ENCODE results near the gene NFKBIB. TPM values are rescaled to one million over a fixed set of nuclear protein-coding genes. Genes with fewer than 3 reads are reported as not detected.
"Not testable (repeated sequence)": the region's sequence is repeated elsewhere in the genome, so short reads cannot be mapped to it uniquely, and the experiment has no call there.

NFKBIB gene
- polyA plus RNA-seq, 2 of the 4 experiments (the other 2 are of a cell fraction): 35.0 to 61.7 TPM

DNA sequence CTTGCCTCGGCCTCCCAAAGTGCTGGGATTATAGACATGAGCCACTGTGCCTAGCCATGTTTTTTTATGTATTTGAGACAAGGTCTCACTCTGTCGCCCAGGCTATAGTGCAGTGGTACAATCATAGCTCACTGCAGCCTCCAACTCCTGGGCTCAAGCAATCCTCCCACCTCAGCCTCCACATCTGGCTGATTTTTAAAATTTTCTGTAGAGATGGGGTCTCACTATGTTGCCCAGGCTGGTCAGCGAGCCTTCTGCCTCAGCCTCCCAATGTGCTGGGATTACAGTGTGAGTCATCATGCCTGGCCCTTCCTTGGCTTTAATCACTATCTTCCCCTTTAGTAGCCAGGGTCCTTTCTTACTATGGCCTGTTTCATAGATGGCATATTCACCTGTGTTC lies 15.1 kb upstream of the NFKBIB start:
- CTCF ChIA-PET: interaction anchor here (0.6 to 31.8 kb wide), 5 partner anchors 12 to 340 kb away, joined by 3 to 652 read pairs (median 6); partner anchors contain the start of gene RINL
- H3K27ac ChIP-seq; FAIRE-seq; H3K4me1 ChIP-seq; H3K9me3 ChIP-seq; POLR2A ChIA-PET; ATAC-seq; H3K4me3 ChIP-seq; H3K4me2 ChIP-seq; DNase-seq (ENCODE audit: low read depth in 1 of 2, low spot score in 1 of 2); TF ChIP-seq FOSL2 (IDR thresholded peaks at IDR 0.05): not testable (repeated sequence)
- WGBS (ENCODE audit: missing lambda C conversion rate): 88% methylated on average over 3 of the region's 3 CpGs
- peak; percentile 24; the same call in 1 of the 2 replicates for TF ChIP-seq FOSL2 (CRISPR knock-in tag; IDR thresholded peaks at IDR 0.05)

DNA sequence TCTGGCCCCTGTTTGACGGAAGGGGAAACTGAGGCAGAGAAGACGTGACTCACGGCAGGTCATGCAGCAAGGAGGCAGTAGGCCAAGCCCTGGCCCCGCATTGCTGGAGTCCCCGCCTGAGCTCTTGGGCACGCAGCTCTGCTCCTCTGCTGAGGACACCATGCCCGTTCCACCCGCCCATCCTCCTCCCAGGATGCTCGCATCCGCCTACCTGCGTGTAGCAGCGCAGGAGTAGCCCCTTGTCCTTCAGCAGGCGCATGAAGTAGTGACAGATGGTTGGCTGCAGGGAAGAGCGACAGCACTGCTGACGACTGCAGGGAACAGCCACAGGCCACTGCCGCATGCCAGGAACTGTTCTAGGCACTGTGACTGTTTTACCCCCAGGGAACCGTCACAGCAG lies 10.9 kb upstream of the NFKBIB start:
- no peak overlapping the region for H3K4me2 ChIP-seq
- ATAC-seq (no peak), FAIRE-seq (no peak), DNase-seq (ENCODE audit: low read depth in 1 of 2, low spot score in 1 of 2) (no peak)
- WGBS (ENCODE audit: missing lambda C conversion rate): 93% methylated on average over 17 of the region's 17 CpGs
- no peaks in the 10 kb centered on the region for H3K4me1 ChIP-seq
- H3K4me3 ChIP-seq: no peak overlapping the region
- TF ChIP-seq, protein P1, sequence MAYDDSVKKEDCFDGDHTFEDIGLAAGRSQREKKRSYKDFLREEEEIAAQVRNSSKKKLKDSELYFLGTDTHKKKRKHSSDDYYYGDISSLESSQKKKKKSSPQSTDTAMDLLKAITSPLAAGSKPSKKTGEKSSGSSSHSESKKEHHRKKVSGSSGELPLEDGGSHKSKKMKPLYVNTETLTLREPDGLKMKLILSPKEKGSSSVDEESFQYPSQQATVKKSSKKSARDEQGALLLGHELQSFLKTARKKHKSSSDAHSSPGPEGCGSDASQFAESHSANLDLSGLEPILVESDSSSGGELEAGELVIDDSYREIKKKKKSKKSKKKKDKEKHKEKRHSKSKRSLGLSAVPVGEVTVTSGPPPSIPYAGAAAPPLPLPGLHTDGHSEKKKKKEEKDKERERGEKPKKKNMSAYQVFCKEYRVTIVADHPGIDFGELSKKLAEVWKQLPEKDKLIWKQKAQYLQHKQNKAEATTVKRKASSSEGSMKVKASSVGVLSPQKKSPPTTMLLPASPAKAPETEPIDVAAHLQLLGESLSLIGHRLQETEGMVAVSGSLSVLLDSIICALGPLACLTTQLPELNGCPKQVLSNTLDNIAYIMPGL (CRISPR knock-in tag; IDR thresholded peaks at IDR 0.05; ENCODE audit: borderline replicate concordance): no peak
- TF ChIP-seq, protein P2, sequence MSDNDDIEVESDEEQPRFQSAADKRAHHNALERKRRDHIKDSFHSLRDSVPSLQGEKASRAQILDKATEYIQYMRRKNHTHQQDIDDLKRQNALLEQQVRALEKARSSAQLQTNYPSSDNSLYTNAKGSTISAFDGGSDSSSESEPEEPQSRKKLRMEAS (IDR thresholded peaks at IDR 0.05): no peak
- no peak for TF ChIP-seq KDM5A (IDR thresholded peaks at IDR 0.05)
- TF ChIP-seq JUNB (IDR thresholded peaks at IDR 0.05): no peak
- no peak for TF ChIP-seq NPAS2 (CRISPR knock-in tag; IDR thresholded peaks at IDR 0.05; ENCODE audit: borderline replicate concordance)
- CTCF ChIA-PET: interaction anchor here (0.6 to 31.8 kb wide), 11 partner anchors 11 to 486 kb away, joined by 3 to 652 read pairs (median 9); partner anchors contain the start of genes FAM98C, MRPS12, NFKBIB and RINL
- no peaks in the 10 kb centered on the region for H3K9me3 ChIP-seq
- POLR2A ChIA-PET: no interaction called here
- H3K27ac ChIP-seq: no peak overlapping the region

DNA sequence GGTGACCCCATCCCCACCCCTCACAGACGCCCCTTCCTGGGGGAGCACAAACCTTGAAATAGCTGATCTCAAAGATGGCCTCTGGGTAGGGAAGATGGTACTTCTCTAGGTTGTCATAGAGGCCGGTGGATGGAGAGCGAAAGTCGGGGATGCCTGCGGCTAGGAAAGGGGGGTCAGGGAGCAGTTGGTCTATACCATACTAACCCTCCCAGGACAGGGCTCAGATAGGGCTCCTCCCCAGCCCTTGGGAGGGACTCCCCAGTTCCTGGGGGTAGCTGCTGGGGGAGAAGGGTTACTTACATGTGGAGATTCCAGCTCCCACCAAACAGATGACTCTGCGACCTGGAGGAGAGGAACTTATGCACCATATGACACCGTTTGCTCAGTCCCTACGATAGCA lies 10.0 kb upstream of the NFKBIB start:
- TF ChIP-seq EP300 (IDR thresholded peaks at IDR 0.05): no peak
- TF ChIP-seq ZFP36 (IDR thresholded peaks at IDR 0.05; ENCODE audit: borderline replicate concordance, partially characterized antibody): no peak
- ATAC-seq (no peak), FAIRE-seq (no peak), DNase-seq (ENCODE audit: low read depth in 1 of 2, low spot score in 1 of 2) (no peak)
- POLR2A ChIA-PET: no interaction called here
- no peak overlapping the region for H3K27ac ChIP-seq
- no peaks in the 10 kb centered on the region for H3K9me3 ChIP-seq
- no peaks in the 10 kb centered on the region for H3K4me1 ChIP-seq
- CTCF ChIA-PET: interaction anchor here (0.5 to 31.8 kb wide), 9 partner anchors 22 to 487 kb away, joined by 3 to 652 read pairs (median 5); partner anchors contain the start of genes FAM98C and RINL
- WGBS (ENCODE audit: missing lambda C conversion rate): 83% methylated on average over 8 of the region's 8 CpGs
- H3K4me2 ChIP-seq: no peak overlapping the region
- H3K4me3 ChIP-seq: no peak overlapping the region

DNA sequence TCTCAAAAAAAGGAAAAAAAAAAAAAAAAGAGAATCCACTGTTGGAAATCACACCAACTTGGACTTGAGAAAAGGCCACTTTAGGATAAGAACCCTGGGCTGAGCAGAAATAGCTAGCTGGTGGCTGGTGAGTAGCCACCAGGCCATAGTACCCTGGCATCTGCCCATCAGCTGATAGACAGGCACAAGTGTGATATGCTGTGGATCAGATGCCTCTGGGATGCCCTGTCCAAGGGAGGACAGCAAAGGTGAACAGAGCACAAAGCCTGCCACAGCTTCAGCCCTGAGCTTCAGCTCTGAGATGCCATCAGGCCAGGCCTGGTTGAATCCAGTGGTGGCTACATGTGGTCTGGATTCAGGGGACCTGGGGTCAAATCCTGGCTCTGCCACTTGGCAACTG lies 9.1 kb upstream of the NFKBIB start:
- ATAC-seq: no peak
- POLR2A ChIA-PET: interaction anchor here (0.6 kb wide), 1 partner anchor 48 kb away, joined by 3 read pairs; no protein-coding TSS in a partner anchor
- CTCF ChIA-PET: interaction anchor here (0.6 to 31.8 kb wide), 5 partner anchors 22 to 488 kb away, joined by 3 to 652 read pairs (median 7); partner anchors contain the start of genes FAM98C and RINL
- no peaks in the 10 kb centered on the region for H3K9me3 ChIP-seq
- no peak for DNase-seq (ENCODE audit: low read depth in 1 of 2, low spot score in 1 of 2)
- H3K4me1 ChIP-seq: no peaks in the 10 kb centered on the region
- H3K4me2 ChIP-seq: no peak overlapping the region
- FAIRE-seq: peak; percentile 76
- TF ChIP-seq HDAC2 (IDR thresholded peaks at IDR 0.05) (no peak), CHD4 (IDR thresholded peaks at IDR 0.05; ENCODE audit: borderline replicate concordance) (no peak), ZFP36 (IDR thresholded peaks at IDR 0.05; ENCODE audit: borderline replicate concordance, partially characterized antibody) (no peak), ESRRA (IDR thresholded peaks at IDR 0.05; ENCODE audit: borderline replicate concordance, low read length) (no peak), EHMT2 (IDR thresholded peaks at IDR 0.05; ENCODE audit: low read depth) (no peak), MAFK (IDR thresholded peaks at IDR 0.05; ENCODE audit: partially characterized antibody) (no peak), JUNB (IDR thresholded peaks at IDR 0.05) (no peak), PHF8 (IDR thresholded peaks at IDR 0.05; ENCODE audit: borderline replicate concordance, low read depth) (no peak), CEBPB (IDR thresholded peaks at IDR 0.05) (no peak), EP300 (IDR thresholded peaks at IDR 0.05) (no peak)
- H3K4me3 ChIP-seq: no peak overlapping the region
- H3K27ac ChIP-seq: no peak overlapping the region

All from A549 (cell line).